A549 (cell line): ENCODE results near the gene TXNDC15. TPM values are rescaled to one million over a fixed set of nuclear protein-coding genes. Genes with fewer than 3 reads are reported as not detected.

Experiments
- ATAC-seq, 2 experiments: fragments of 200-7000 bp in 1 of 2; fragments of >200 bp in 1 of 2; cut with Nextera tagmentation in 1 of 2; cut with Tn5 transposase in 1 of 2; 3 replicates each; pipeline versions ENCODE4 v1.8.0 to v1.9.1; 2018 to 2020; ENCODE audit warnings: mild to moderate bottlenecking in 1 of 2, moderate library complexity in 1 of 2
- CTCF ChIA-PET: fragments of 300-600 bp; sonication (Branson Sonifier 250); formaldehyde crosslinking; extraction: SDS; loops from one replicate; lab custom pipeline; 2021; ENCODE audit warnings: antibody characterized with exemption, inconsistent platforms; lab: Yijun Ruan, JAX
- POLR2A ChIA-PET: fragments of 350-600 bp; formaldehyde crosslinking; extraction: SDS; loops from one replicate; lab custom pipeline; 2021; ENCODE audit warnings: antibody characterized with exemption, inconsistent platforms; lab: Yijun Ruan, JAX
- DNase-seq, 2 experiments: peaks; one replicate each; pipeline versions ENCODE4 v3.0.0 to v3.0.0-alpha.2; 2011 to 2016; ENCODE audit warnings: low read depth in 1 of 2, low spot score in 1 of 2
- FAIRE-seq: peaks from 2 replicates; lab custom pipeline; 2011; peaks lifted over from hg19 to GRCh38; lab: Jason Lieb, UNC
- H3K27ac ChIP-seq, 2 experiments: fragments of >200 bp; sonication (Bioruptor Twin); formaldehyde crosslinking; 3 replicates each; pipeline ENCODE4 v1.5.1; 2016 to 2017
- H3K4me1 ChIP-seq: fragments of >200 bp; sonication (Bioruptor Twin); formaldehyde crosslinking; 3 replicates; pipeline ENCODE4 v1.6.1; 2016
- H3K4me2 ChIP-seq: fragments of >200 bp; sonication (Bioruptor Twin); formaldehyde crosslinking; 3 replicates; pipeline ENCODE4 v1.6.1; 2016
- H3K4me3 ChIP-seq: fragments of >200 bp; sonication (Bioruptor Twin); formaldehyde crosslinking; 3 replicates; pipeline ENCODE4 v1.5.1; 2016
- H3K9me3 ChIP-seq: fragments of >200 bp; sonication (Bioruptor Twin); formaldehyde crosslinking; 3 replicates; pipeline ENCODE4 v1.6.1; 2016
- ATOH8 ChIP-seq: fragments of 250-450 bp; sonication (Bioruptor Pico); IDR thresholded peaks from 2 replicates; pipeline ENCODE4 v1.5.0; 2020; ENCODE audit warnings: low read depth, mild to moderate bottlenecking, moderate library complexity
- CBX8 ChIP-seq: fragments of 200-600 bp; sonication (generic); IDR thresholded peaks from 2 replicates; pipeline ENCODE4 v1.6.1; 2016
- CEBPB ChIP-seq, 2 experiments: fragments of >200 bp in 1 of 2; sonication (Bioruptor Twin) in 1 of 2; formaldehyde crosslinking in 1 of 2; IDR thresholded peaks; 2 replicates each; pipeline ENCODE4 v1.6.1; 2012 to 2016
- EHF ChIP-seq: fragments of 250-450 bp; sonication (Bioruptor Pico); IDR thresholded peaks from 2 replicates; pipeline ENCODE4 v1.5.0; 2020; ENCODE audit warnings: mild to moderate bottlenecking
- EP300 ChIP-seq, 2 experiments: fragments of >200 bp; sonication (Bioruptor Twin); formaldehyde crosslinking; IDR thresholded peaks; 2 replicates in 1 of 2; 3 replicates in 1 of 2; pipeline ENCODE4 v1.6.1; 2016 to 2017
- FOSB ChIP-seq: fragments of 250-450 bp; sonication (Bioruptor Pico); IDR thresholded peaks from 2 replicates; pipeline ENCODE4 v1.5.0; 2020; ENCODE audit warnings: mild to moderate bottlenecking, moderate library complexity
- FOSL2 ChIP-seq, 2 experiments: fragments of 450-650 bp in 1 of 2; fragments of >200 bp in 1 of 2; sonication (Bioruptor Twin) in 1 of 2; formaldehyde crosslinking; IDR thresholded peaks; 2 replicates each; pipeline versions ENCODE4 v1.5.0 to v1.6.1; 2016 to 2020; ENCODE audit warnings: mild to moderate bottlenecking in 1 of 2, moderate library complexity in 1 of 2
- FOXS1 ChIP-seq: fragments of 250-450 bp; sonication (Bioruptor Pico); IDR thresholded peaks from 2 replicates; pipeline ENCODE4 v1.5.0; 2020; ENCODE audit warnings: mild to moderate bottlenecking, moderate library complexity
- HDAC2 ChIP-seq: fragments of 200-600 bp; sonication (generic); IDR thresholded peaks from 2 replicates; pipeline ENCODE4 v1.6.1; 2016
- HES2 ChIP-seq: fragments of >200 bp; sonication (Bioruptor Twin); formaldehyde crosslinking; IDR thresholded peaks from 2 replicates; pipeline ENCODE4 v1.6.1; 2016
- HMGXB4 ChIP-seq: fragments of 250-450 bp; sonication (Bioruptor Pico); IDR thresholded peaks from 2 replicates; pipeline ENCODE4 v1.5.0; 2021; ENCODE audit warnings: mild to moderate bottlenecking, moderate library complexity, borderline replicate concordance
- HOXA7 ChIP-seq: fragments of 250-450 bp; sonication (Bioruptor Pico); IDR thresholded peaks from 2 replicates; pipeline ENCODE4 v1.5.0; 2020; ENCODE audit warnings: mild to moderate bottlenecking, moderate library complexity
- HOXB5 ChIP-seq: fragments of 250-450 bp; sonication (Bioruptor Pico); IDR thresholded peaks from 2 replicates; pipeline ENCODE4 v1.5.0; 2020; ENCODE audit warnings: mild to moderate bottlenecking, moderate library complexity
- MAZ ChIP-seq: fragments of 150-350 bp; IDR thresholded peaks from 2 replicates; pipeline ENCODE4 v1.6.1; 2014; ENCODE audit warnings: antibody characterized with exemption, low read depth, low read length, borderline replicate concordance
- MYC ChIP-seq: IDR thresholded peaks from 2 replicates; pipeline ENCODE4 v1.6.1; 2012; ENCODE audit warnings: mild to moderate bottlenecking, inconsistent platforms, low read length, improper control_type of control experiment, borderline replicate concordance
- NFE2L2 ChIP-seq: fragments of 150-350 bp; conservative IDR thresholded peaks from 2 replicates; pipeline ENCODE4 v1.6.1; 2014; ENCODE audit warnings: low read length
- NR3C1 ChIP-seq: fragments of >200 bp; sonication (Bioruptor Twin); formaldehyde crosslinking; IDR thresholded peaks from 3 replicates; pipeline ENCODE4 v1.6.1; 2017
- PHF8 ChIP-seq: fragments of 200-600 bp; sonication (generic); IDR thresholded peaks from 2 replicates; pipeline ENCODE4 v1.6.1; 2016; ENCODE audit warnings: low read depth, mild to moderate bottlenecking, antibody characterized with exemption, moderate library complexity, borderline replicate concordance
- RARB ChIP-seq: fragments of 250-450 bp; sonication (Bioruptor Pico); IDR thresholded peaks from 2 replicates; pipeline ENCODE4 v1.8.0; 2021; ENCODE audit warnings: mild to moderate bottlenecking, moderate library complexity
- RNF2 ChIP-seq: fragments of 200-600 bp; sonication (generic); IDR thresholded peaks from 2 replicates; pipeline ENCODE4 v1.6.1; 2016; ENCODE audit warnings: low read depth, mild to moderate bottlenecking, antibody characterized with exemption, moderate library complexity, borderline replicate concordance
- SREBF2 ChIP-seq: fragments of 450-650 bp; IDR thresholded peaks from 2 replicates; pipeline ENCODE4 v1.6.1; 2014; ENCODE audit warnings: mild to moderate bottlenecking, moderate library complexity
- ZC3H11A ChIP-seq: fragments of 450-650 bp; IDR thresholded peaks from 2 replicates; pipeline ENCODE4 v1.6.1; 2014; ENCODE audit warnings: antibody characterized with exemption, mild to moderate bottlenecking
- ZFP36 ChIP-seq: fragments of 450-650 bp; IDR thresholded peaks from 2 replicates; pipeline ENCODE4 v1.6.1; 2014; ENCODE audit warnings: borderline replicate concordance; ENCODE audit not compliant: partially characterized antibody
- ZSCAN20 ChIP-seq: fragments of 250-450 bp; sonication (Bioruptor Pico); IDR thresholded peaks from 2 replicates; pipeline ENCODE4 v1.8.0; 2022; ENCODE audit warnings: mild to moderate bottlenecking, moderate library complexity
- WGBS: methylation state at CpG from one replicate; pipeline ENCODE4 v1.1.6; 2017; ENCODE audit errors: missing lambda C conversion rate; 5-methylcytosine and 5-hydroxymethylcytosine counted together
- polyA plus RNA-seq, 4 experiments: library from polyadenylated mRNA; depleted of rRNA in 3 of 4; stranded (reverse); fragments of >200 nt; fragmentation: RNase III in 1 of 4; extraction: RNeasy Plus Mini Kit Qiagen cat#74134 plus additional on column Dnase treatment in 1 of 4; gene quantifications; 2 replicates in 3 of 4; 3 replicates in 1 of 4; pipeline ENCODE4 v1.2.3, GENCODE V29; 2011 to 2017
- TF ChIP-seq, protein P1 (sequence below): fragments of >200 bp; sonication (Bioruptor Twin); formaldehyde crosslinking; IDR thresholded peaks from 3 replicates; pipeline ENCODE4 v1.6.1; 2016
- TF ChIP-seq, protein P2 (sequence below): IDR thresholded peaks from 2 replicates; pipeline ENCODE4 v1.6.1; 2012; ENCODE audit warnings: low read depth, borderline replicate concordance

The TXNDC15 gene
- polyA plus RNA-seq, 2 of the 4 experiments (the other 2 are of a cell fraction) = 71.1 to 85.2 TPM

DNA sequence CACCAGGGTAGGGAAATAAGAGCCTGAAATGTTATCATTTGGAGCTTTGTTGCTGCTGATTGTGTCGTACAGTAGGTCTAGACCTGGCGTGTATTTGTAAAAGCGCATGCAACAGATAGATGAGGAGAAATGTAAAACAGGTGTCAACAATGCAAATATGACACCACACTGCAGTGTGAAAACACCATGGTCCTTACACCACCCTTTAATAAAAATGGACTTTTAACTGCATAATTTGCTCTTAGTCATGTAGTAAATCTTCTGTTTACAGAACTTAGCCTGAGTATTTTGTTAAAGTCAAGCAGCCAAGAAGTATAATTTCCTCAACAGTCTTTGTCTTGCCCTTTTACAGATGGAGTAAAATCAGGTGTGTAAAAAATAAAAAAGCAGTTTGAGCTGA lies 44.7 kb downstream of the TXNDC15 start (continued):
- TF ChIP-seq, protein P1, sequence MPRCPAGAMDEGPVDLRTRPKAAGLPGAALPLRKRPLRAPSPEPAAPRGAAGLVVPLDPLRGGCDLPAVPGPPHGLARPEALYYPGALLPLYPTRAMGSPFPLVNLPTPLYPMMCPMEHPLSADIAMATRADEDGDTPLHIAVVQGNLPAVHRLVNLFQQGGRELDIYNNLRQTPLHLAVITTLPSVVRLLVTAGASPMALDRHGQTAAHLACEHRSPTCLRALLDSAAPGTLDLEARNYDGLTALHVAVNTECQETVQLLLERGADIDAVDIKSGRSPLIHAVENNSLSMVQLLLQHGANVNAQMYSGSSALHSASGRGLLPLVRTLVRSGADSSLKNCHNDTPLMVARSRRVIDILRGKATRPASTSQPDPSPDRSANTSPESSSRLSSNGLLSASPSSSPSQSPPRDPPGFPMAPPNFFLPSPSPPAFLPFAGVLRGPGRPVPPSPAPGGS = no peak
- TF ChIP-seq ZSCAN20 (CRISPR knock-in tag) (no peak), ZC3H11A (no peak), PHF8 (no peak), ZFP36 (no peak), HES2 (no peak), ATOH8 (CRISPR knock-in tag) (no peak), FOSB (no peak)

DNA sequence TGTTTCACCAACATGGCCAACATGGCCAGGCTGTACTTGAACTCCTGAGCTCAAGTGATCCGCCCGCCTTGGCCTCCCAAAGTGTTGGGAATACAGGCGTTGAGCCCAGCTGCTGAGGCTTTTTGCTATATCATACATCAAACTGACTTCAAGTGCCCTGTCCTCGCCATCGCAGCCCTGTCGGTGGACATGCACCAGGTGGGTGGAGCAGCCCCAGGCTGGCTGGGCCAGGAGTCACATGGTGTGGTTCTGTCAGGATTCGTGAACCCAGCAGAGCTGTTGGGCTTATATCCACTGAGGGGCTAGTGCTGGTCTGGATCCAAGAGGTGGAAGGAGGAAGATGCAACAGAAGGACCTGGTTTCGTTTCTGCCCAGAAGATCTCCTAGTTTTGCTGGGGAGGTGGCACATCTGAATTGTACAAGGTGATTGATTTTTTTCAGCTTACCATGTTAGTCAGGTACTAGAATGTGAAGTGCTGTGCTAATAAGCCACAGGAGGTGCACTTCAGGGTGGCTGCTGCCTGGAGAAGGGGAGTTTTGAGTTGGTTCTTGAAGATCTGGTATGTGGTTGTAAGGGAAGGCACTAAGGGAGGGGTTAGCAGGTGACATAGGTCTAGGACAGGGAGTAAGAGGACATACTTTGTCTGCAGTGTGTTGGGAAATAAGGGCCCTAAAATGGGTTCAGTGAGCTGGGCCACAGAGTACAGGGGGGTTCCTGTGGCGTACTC lies 46.8 kb downstream of the TXNDC15 start:
- TF ChIP-seq ATOH8 (CRISPR knock-in tag) (no peak), NFE2L2 (no peak), SREBF2 (no peak), EHF (CRISPR knock-in tag) (no peak), CBX8 (no peak), HDAC2 (no peak), RNF2 (no peak)
- CTCF ChIA-PET = interaction anchor here (1.1 to 7.6 kb wide), 7 partner anchors 7 to 411 kb away, joined by 3 to 60 read pairs (median 5); partner anchors contain the start of gene PCBD2
- Histone ChIP-seq H3K9me3 (no peaks in the 10 kb centered on the region), H3K4me3 (no peak overlapping the region), H3K27ac (no peak overlapping the region), H3K4me1 (no peaks in the 10 kb centered on the region), H3K4me2 (no peak overlapping the region)
- DNase-seq (no peak), FAIRE-seq (no peak), ATAC-seq (no peak)
- POLR2A ChIA-PET = no interaction called here
- WGBS = 96% methylated on average over 9 of the region's 9 CpGs

GRCh38 chr5:134932508-134932907 lies 58.3 kb downstream of the TXNDC15 start:
- ATAC-seq (no peak), FAIRE-seq (no peak), DNase-seq (no peak)
- no peak overlapping the region for H3K4me2 ChIP-seq
- no peak overlapping the region for H3K27ac ChIP-seq
- no peaks in the 10 kb centered on the region for H3K4me1 ChIP-seq
- TF ChIP-seq PHF8 (no peak), HOXB5 (CRISPR knock-in tag) (no peak), FOSL2 (IDR thresholded peaks at IDR 0.05) (no peak), FOSL2 (CRISPR knock-in tag; IDR thresholded peaks at IDR 0.05) (no peak), HOXA7 (CRISPR knock-in tag) (no peak), MYC (no peak), EP300 (IDR thresholded peaks at IDR 0.05) (no peak), FOXS1 (CRISPR knock-in tag) (no peak), HMGXB4 (CRISPR knock-in tag) (no peak), SREBF2 (no peak), RARB (CRISPR knock-in tag) (no peak), MAZ (no peak), NR3C1 (no peak), HES2 (no peak), HDAC2 (no peak), CEBPB (IDR thresholded peaks at IDR 0.05) (no peak)
- TF ChIP-seq, protein P2, sequence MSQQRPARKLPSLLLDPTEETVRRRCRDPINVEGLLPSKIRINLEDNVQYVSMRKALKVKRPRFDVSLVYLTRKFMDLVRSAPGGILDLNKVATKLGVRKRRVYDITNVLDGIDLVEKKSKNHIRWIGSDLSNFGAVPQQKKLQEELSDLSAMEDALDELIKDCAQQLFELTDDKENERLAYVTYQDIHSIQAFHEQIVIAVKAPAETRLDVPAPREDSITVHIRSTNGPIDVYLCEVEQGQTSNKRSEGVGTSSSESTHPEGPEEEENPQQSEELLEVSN = no peak
- 92% methylated on average over 3 of the region's 3 CpGs for WGBS
- ChIA-PET CTCF (interaction anchor here (0.6 to 1.2 kb wide), 2 partner anchors 36 to 259 kb away, joined by 3 read pairs; no protein-coding TSS in a partner anchor), POLR2A (no interaction called here)
- H3K4me3 ChIP-seq = no peak overlapping the region
- H3K9me3 ChIP-seq = no peaks in the 10 kb centered on the region
